Measurements from ENCODE around the gene UTP4.
"Not testable (repeated sequence)": the region's sequence is repeated elsewhere in the genome, so short reads cannot be mapped to it uniquely, and the experiment has no call there.

Gene UTP4

GRCh38 chr16:69118994-69119393 lies 13.5 kb upstream of the UTP4 start:
- DNase-seq (ENCODE audit: extremely low read depth, insufficient read length): no peak
- Histone ChIP-seq H3K36me3 (ENCODE audit: control insufficient read depth, insufficient read depth, low read length) (peaks cover 29% of the 10 kb centered on the region), H3K4me3 (replicated peaks; ENCODE audit: low read depth, low read length) (no peak overlapping the region), H3K27me3 (replicated peaks; ENCODE audit: control insufficient read depth, insufficient read depth, low read length) (no peaks in the 10 kb centered on the region)
- no peak for TF ChIP-seq CTCF (IDR thresholded peaks at IDR 0.05; ENCODE audit: insufficient read depth, low read length, poor library complexity, severe bottlenecking)

GRCh38 chr16:69119536-69119935 lies 12.9 kb upstream of the UTP4 start:
- Histone ChIP-seq H3K27me3 (replicated peaks; ENCODE audit: control insufficient read depth, insufficient read depth, low read length) (no peaks in the 10 kb centered on the region), H3K4me3 (replicated peaks; ENCODE audit: low read depth, low read length) (no peak overlapping the region), H3K36me3 (ENCODE audit: control insufficient read depth, insufficient read depth, low read length) (peaks cover 29% of the 10 kb centered on the region)
- no peak for TF ChIP-seq CTCF (IDR thresholded peaks at IDR 0.05; ENCODE audit: insufficient read depth, low read length, poor library complexity, severe bottlenecking)
- DNase-seq (ENCODE audit: extremely low read depth, insufficient read length): no peak

GRCh38 chr16:69120096-69120664 lies 12.3 kb upstream of the UTP4 start:
- H3K4me3 ChIP-seq (replicated peaks; ENCODE audit: low read depth, low read length): no peak overlapping the region
- no peak for TF ChIP-seq CTCF (IDR thresholded peaks at IDR 0.05; ENCODE audit: insufficient read depth, low read length, poor library complexity, severe bottlenecking)
- DNase-seq (ENCODE audit: extremely low read depth, insufficient read length): no peak
- H3K27me3 ChIP-seq (replicated peaks; ENCODE audit: control insufficient read depth, insufficient read depth, low read length): no peaks in the 10 kb centered on the region
- H3K36me3 ChIP-seq (ENCODE audit: control insufficient read depth, insufficient read depth, low read length): peaks cover 29% of the 10 kb centered on the region

GRCh38 chr16:69123910-69124309 lies 8.5 kb upstream of the UTP4 start:
- peak; percentile 65 for TF ChIP-seq CTCF (IDR thresholded peaks at IDR 0.05; ENCODE audit: insufficient read depth, low read length, poor library complexity, severe bottlenecking)
- DNase-seq (ENCODE audit: extremely low read depth, insufficient read length): no peak
- Histone ChIP-seq H3K36me3 (ENCODE audit: control insufficient read depth, insufficient read depth, low read length) (peaks cover 18% of the 10 kb centered on the region), H3K4me3 (replicated peaks; ENCODE audit: low read depth, low read length) (no peak overlapping the region), H3K27me3 (replicated peaks; ENCODE audit: control insufficient read depth, insufficient read depth, low read length) (no peaks in the 10 kb centered on the region)

GRCh38 chr16:69124406-69124805 lies 8.0 kb upstream of the UTP4 start:
- not testable (repeated sequence) for DNase-seq (ENCODE audit: extremely low read depth, insufficient read length); H3K4me3 ChIP-seq (replicated peaks; ENCODE audit: low read depth, low read length); H3K27me3 ChIP-seq (replicated peaks; ENCODE audit: control insufficient read depth, insufficient read depth, low read length)
- H3K36me3 ChIP-seq (ENCODE audit: control insufficient read depth, insufficient read depth, low read length): peaks cover 14% of the 10 kb centered on the region

- peaks cover 12% of the 10 kb centered on the region for H3K36me3 ChIP-seq (ENCODE audit: control insufficient read depth, insufficient read depth, low read length)
- not testable (repeated sequence) for DNase-seq (ENCODE audit: extremely low read depth, insufficient read length); H3K27me3 ChIP-seq (replicated peaks; ENCODE audit: control insufficient read depth, insufficient read depth, low read length); H3K4me3 ChIP-seq (replicated peaks; ENCODE audit: low read depth, low read length)
Observed at GRCh38 chr16:69124961-69125360, 7.5 kb upstream of the UTP4 start.

GRCh38 chr16:69126221-69126620 lies 6.2 kb upstream of the UTP4 start:
- TF ChIP-seq CTCF (IDR thresholded peaks at IDR 0.05; ENCODE audit: insufficient read depth, low read length, poor library complexity, severe bottlenecking): no peak
- peaks cover 4% of the 10 kb centered on the region for H3K36me3 ChIP-seq (ENCODE audit: control insufficient read depth, insufficient read depth, low read length)

GRCh38 chr16:69126801-69127200 lies 5.6 kb upstream of the UTP4 start:
- DNase-seq (ENCODE audit: extremely low read depth, insufficient read length); H3K4me3 ChIP-seq (replicated peaks; ENCODE audit: low read depth, low read length); H3K36me3 ChIP-seq (ENCODE audit: control insufficient read depth, insufficient read depth, low read length); H3K27me3 ChIP-seq (replicated peaks; ENCODE audit: control insufficient read depth, insufficient read depth, low read length): not testable (repeated sequence)

More at GRCh38 chr16:69126221-69126620, 6.2 kb upstream of the UTP4 start:
- Histone ChIP-seq H3K4me3 (replicated peaks; ENCODE audit: low read depth, low read length) (no peak overlapping the region), H3K27me3 (replicated peaks; ENCODE audit: control insufficient read depth, insufficient read depth, low read length) (no peaks in the 10 kb centered on the region)
- no peak for DNase-seq (ENCODE audit: extremely low read depth, insufficient read length)

Data from GM06990 (cell line).